ENCODE results near the gene OMA1. TPM values are rescaled to one million over a fixed set of nuclear protein-coding genes. Genes with fewer than 3 reads are reported as not detected.

The OMA1 gene
- total and polyA plus RNA-seq, 2 of the 4 experiments (the other 2 are of a cell fraction) = 5.9 to 6.4 TPM

DNA sequence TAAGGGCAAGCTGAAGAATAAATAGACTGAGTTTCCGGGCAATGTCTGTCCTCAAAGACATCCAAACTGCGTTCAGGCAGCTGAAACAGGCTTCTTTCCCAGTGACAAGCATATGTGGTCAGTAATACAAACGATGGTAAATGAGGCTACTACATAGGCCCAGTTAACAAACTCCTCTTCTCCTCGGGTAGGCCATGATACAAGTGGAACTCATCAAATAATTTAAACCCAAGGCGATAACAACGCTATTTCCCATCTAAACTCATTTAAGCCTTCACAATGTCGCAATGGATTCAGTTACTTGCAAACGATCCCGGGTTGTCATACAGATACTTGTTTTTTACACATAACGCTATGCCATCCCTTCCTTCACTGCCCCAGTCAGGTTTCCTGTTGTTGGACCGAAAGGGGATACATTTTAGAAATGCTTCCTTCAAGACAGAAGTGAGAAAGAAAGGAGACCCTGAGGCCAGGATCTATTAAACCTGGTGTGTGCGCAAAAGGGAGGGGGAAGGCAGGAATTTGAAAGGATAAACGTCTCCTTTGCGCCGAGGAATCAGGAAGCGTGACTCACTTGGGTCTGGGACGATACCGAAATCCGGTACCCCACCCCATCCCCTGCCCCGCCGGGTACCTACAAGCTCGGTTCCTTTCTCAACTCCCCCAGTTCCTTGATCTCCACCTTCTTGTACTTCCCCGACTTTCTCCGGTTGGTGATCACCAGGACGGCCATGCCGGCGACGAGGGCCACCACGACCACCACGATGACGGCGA is 29.2 kb upstream of the OMA1 start:
- H2BK20ac ChIP-seq (ENCODE audit: low read depth, low read length) = no peak overlapping the region
- no peak overlapping the region for H3K27ac ChIP-seq (ENCODE audit: insufficient read depth, low read length)
- no peaks in the 10 kb centered on the region for H4K20me1 ChIP-seq (ENCODE audit: insufficient read depth, low read length)
- ChIA-PET CTCF (interaction anchor here (0.6 kb wide), 1 partner anchor 29 kb away, joined by 3 read pairs; the partner anchor contains the start of gene OMA1), POLR2A (ENCODE audit: unreplicated experiment) (no interaction called here)
- no peak overlapping the region for H4K5ac ChIP-seq (ENCODE audit: low read depth, low read length)
- no peak overlapping the region for H2AK5ac ChIP-seq (ENCODE audit: low read depth, low read length)
- no peak overlapping the region for H3K14ac ChIP-seq (replicated peaks; ENCODE audit: low read depth, low read length)
- in situ Hi-C loops (cut with MboI; ENCODE audit: low sequenced_read_pairs) (no loop called here), intact Hi-C loops (cut with micrococcal nuclease) (no loop called here), dilution Hi-C loops (cut with HindIII; ENCODE audit: low sequenced_read_pairs, unreplicated experiment) (no loop called here)
- no peaks in the 10 kb centered on the region for H3K9me1 ChIP-seq (ENCODE audit: insufficient read depth, low read length)
- no peak overlapping the region for H3K9ac ChIP-seq (ENCODE audit: low read depth, low read length)
- no peak overlapping the region for H3K4me3 ChIP-seq (ENCODE audit: insufficient read depth, low read depth, low read length)
- peak overlapping the region; percentile 81 for H2AFZ ChIP-seq (replicated peaks; ENCODE audit: low read length, poor library complexity)
- no peak overlapping the region for H3K4me2 ChIP-seq (ENCODE audit: low read depth, low read length)
- no peak overlapping the region for H3K56ac ChIP-seq (ENCODE audit: extremely low read depth, insufficient read depth, low read length)
- H3K27me3 ChIP-seq (ENCODE audit: control insufficient read depth, insufficient read depth, low read length) = peaks cover 67% of the 10 kb centered on the region
- H3K4me1 ChIP-seq (ENCODE audit: control insufficient read depth, insufficient read depth, low read length) = peaks cover 2% of the 10 kb centered on the region; the same call in 1 of the 2 replicates
- no TSS peak for BruUV-seq (replicated peaks)
- H2BK120ac ChIP-seq (ENCODE audit: low read depth, low read length) = no peak overlapping the region
- H3K79me1 ChIP-seq (ENCODE audit: low read depth in 1 of 2, low read length in 2 of 2) = no peaks in the 10 kb centered on the region
- DNase-seq = no peak
- H3K36me3 ChIP-seq (ENCODE audit: control insufficient read depth, insufficient read depth, low read length) = no peaks in the 10 kb centered on the region
- TF ChIP-seq MAFK (IDR thresholded peaks at IDR 0.05; ENCODE audit: low read depth, low read length) (no peak), BHLHE40 (IDR thresholded peaks at IDR 0.05; ENCODE audit: low read depth, low read length) (no peak), RAD21 (IDR thresholded peaks at IDR 0.05; ENCODE audit: low read length) (no peak), RCOR1 (IDR thresholded peaks at IDR 0.05; ENCODE audit: insufficient replicate concordance, low read length) (no peak), MXI1 (IDR thresholded peaks at IDR 0.05; ENCODE audit: borderline replicate concordance, low read depth, low read length) (no peak), CEBPB (IDR thresholded peaks at IDR 0.05; ENCODE audit: low read depth, low read length) (0 out of 2 replicates have a peak, but pooled peaks have one; percentile 32)
- TF ChIP-seq, protein P1, sequence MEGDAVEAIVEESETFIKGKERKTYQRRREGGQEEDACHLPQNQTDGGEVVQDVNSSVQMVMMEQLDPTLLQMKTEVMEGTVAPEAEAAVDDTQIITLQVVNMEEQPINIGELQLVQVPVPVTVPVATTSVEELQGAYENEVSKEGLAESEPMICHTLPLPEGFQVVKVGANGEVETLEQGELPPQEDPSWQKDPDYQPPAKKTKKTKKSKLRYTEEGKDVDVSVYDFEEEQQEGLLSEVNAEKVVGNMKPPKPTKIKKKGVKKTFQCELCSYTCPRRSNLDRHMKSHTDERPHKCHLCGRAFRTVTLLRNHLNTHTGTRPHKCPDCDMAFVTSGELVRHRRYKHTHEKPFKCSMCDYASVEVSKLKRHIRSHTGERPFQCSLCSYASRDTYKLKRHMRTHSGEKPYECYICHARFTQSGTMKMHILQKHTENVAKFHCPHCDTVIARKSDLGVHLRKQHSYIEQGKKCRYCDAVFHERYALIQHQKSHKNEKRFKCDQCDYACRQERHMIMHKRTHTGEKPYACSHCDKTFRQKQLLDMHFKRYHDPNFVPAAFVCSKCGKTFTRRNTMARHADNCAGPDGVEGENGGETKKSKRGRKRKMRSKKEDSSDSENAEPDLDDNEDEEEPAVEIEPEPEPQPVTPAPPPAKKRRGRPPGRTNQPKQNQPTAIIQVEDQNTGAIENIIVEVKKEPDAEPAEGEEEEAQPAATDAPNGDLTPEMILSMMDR (conservative IDR thresholded peaks at IDR 0.05; ENCODE audit: low read depth, low read length) = no peak
- no peak for ATAC-seq (ENCODE audit: low read depth)
- no peak overlapping the region for H2AK9ac ChIP-seq (replicated peaks; ENCODE audit: low read depth, low read length, poor library complexity)
- H2BK15ac ChIP-seq (ENCODE audit: low read depth, low read length) = no peak overlapping the region
- H4K8ac ChIP-seq (ENCODE audit: low read depth in 2 of 2, low read length in 2 of 2) = no peak overlapping the region
- H3K4ac ChIP-seq (ENCODE audit: low read depth, low read length) = no peak overlapping the region
- H2BK5ac ChIP-seq (ENCODE audit: low read depth, low read length, poor library complexity, severe bottlenecking) = no peak overlapping the region
- no peak overlapping the region for H4K91ac ChIP-seq (ENCODE audit: insufficient read depth, low read depth, low read length)
- H3K23ac ChIP-seq (ENCODE audit: low read depth, low read length) = no peak overlapping the region
- H3K18ac ChIP-seq (ENCODE audit: low read depth, low read length) = no peak overlapping the region
- peaks cover 10% of the 10 kb centered on the region for H3K9me3 ChIP-seq (ENCODE audit: control insufficient read depth, insufficient read depth, low read length)
- WGBS, 2 experiments (ENCODE audit: extremely low coverage in 2 of 2, insufficient read length in 1 of 2) = 35% methylated on average over 10 of the region's 32 CpGs; no CpG with 5 or more reads in 1 of the 2 experiments

Measured in IMR-90 (cell line).